Measurements from ENCODE around the gene ST3GAL6.

ST3GAL6 gene

GRCh38 chr3:98843266-98843959 lies 80.3 kb downstream of the ST3GAL6 start:
- H3K4me3 ChIP-seq (replicated peaks; ENCODE audit: low read depth, low read length), result no peak overlapping the region
- DNase-seq (ENCODE audit: extremely low read depth, low read depth), result no peak
- no peak for TF ChIP-seq CTCF (IDR thresholded peaks at IDR 0.05; ENCODE audit: low read depth, low read length, missing control alignments)
